GM19351 (cell line): ENCODE measurements around the gene ADGRL3.

ENCODE experiments used
- ATAC-seq: cut with Tn5 transposase; IDR thresholded peaks from one replicate; pipeline ENCODE4 v1.9.1; 2021; ENCODE audit warnings: mild to moderate bottlenecking, moderate library complexity; ENCODE audit not compliant: unreplicated experiment

Gene ADGRL3

GRCh38 chr4:61275241-61275640 lies 75.1 kb downstream of the ADGRL3 start:
- ATAC-seq, result no peak

GRCh38 chr4:61276029-61276428 lies 75.9 kb downstream of the ADGRL3 start:
- ATAC-seq, result no peak

GRCh38 chr4:61277785-61278760 lies 77.9 kb downstream of the ADGRL3 start:
- ATAC-seq, result no peak

- ATAC-seq, result no peak
These were observed 92.2 kb downstream of the ADGRL3 start for GRCh38 chr4:61292322-61292721.

GRCh38 chr4:61293707-61294400 lies 93.7 kb downstream of the ADGRL3 start:
- no peak for ATAC-seq

GRCh38 chr4:61294936-61295335 lies 94.8 kb downstream of the ADGRL3 start:
- ATAC-seq, result no peak

- ATAC-seq, result no peak
These were observed 96.0 kb downstream of the ADGRL3 start for GRCh38 chr4:61296144-61296543.

GRCh38 chr4:61298178-61298740 lies 98.1 kb downstream of the ADGRL3 start:
- ATAC-seq, result no peak

GRCh38 chr4:61299316-61299715 lies 99.2 kb downstream of the ADGRL3 start:
- ATAC-seq, result no peak

GRCh38 chr4:61300266-61300844 lies 100.2 kb downstream of the ADGRL3 start:
- ATAC-seq, result no peak

GRCh38 chr4:61301271-61301670 lies 101.1 kb downstream of the ADGRL3 start:
- no peak for ATAC-seq

- no peak for ATAC-seq
These were observed 107.9 kb downstream of the ADGRL3 start for GRCh38 chr4:61308033-61308432.

- ATAC-seq, result no peak
These were observed 109.5 kb downstream of the ADGRL3 start for GRCh38 chr4:61309616-61310015.

GRCh38 chr4:61312526-61312925 lies 112.4 kb downstream of the ADGRL3 start:
- ATAC-seq, result no peak

GRCh38 chr4:61318431-61318830 lies 118.3 kb downstream of the ADGRL3 start:
- ATAC-seq, result no peak

- ATAC-seq, result no peak
These were observed 119.0 kb downstream of the ADGRL3 start for GRCh38 chr4:61319156-61319555.

GRCh38 chr4:61320154-61320553 lies 120.0 kb downstream of the ADGRL3 start:
- no peak for ATAC-seq

GRCh38 chr4:61320631-61321030 lies 120.5 kb downstream of the ADGRL3 start:
- no peak for ATAC-seq

- ATAC-seq, result no peak
These were observed 132.6 kb downstream of the ADGRL3 start for GRCh38 chr4:61332693-61333092.

GRCh38 chr4:61333490-61333889 lies 133.4 kb downstream of the ADGRL3 start:
- ATAC-seq, result no peak

GRCh38 chr4:61335241-61335763 lies 135.2 kb downstream of the ADGRL3 start:
- no peak for ATAC-seq
